Fibroblast of pulmonary artery (primary cell): ENCODE results near the gene SMAD7.
A peak's percentile ranks its signal among the peaks of the same experiment; 100 is the strongest.

Source experiments
- DNase-seq: peaks from one replicate; pipeline ENCODE4 v3.0.0-alpha.2; 2010; ENCODE audit warnings: low read depth
- H3K4me3 ChIP-seq: replicated peaks from 2 replicates; pipeline ENCODE4 v1.5.1; 2011; ENCODE audit warnings: low read depth, mild to moderate bottlenecking, control low read depth, low read length, moderate library complexity
- CTCF ChIP-seq: IDR thresholded peaks from 2 replicates; pipeline ENCODE4 v1.5.1; 2011; ENCODE audit warnings: mild to moderate bottlenecking, control low read depth, low read length, inconsistent platforms; ENCODE audit errors: missing control alignments

SMAD7 gene

GRCh38 chr18:48902856-48903601 is 47.7 kb downstream of the SMAD7 start:
- H3K4me3 ChIP-seq, result no peak overlapping the region
- TF ChIP-seq CTCF, result no peak
- peak; percentile 76 for DNase-seq

- DNase-seq, result peak; percentile 95
- H3K4me3 ChIP-seq, result no peak overlapping the region
Observed at GRCh38 chr18:48902023-48902855, 48.5 kb downstream of the SMAD7 start.

GRCh38 chr18:48901145-48902022 is 49.4 kb downstream of the SMAD7 start:
- no peak for TF ChIP-seq CTCF
- DNase-seq, result no peak
- H3K4me3 ChIP-seq, result no peak overlapping the region

More at GRCh38 chr18:48902023-48902855, 48.5 kb downstream of the SMAD7 start:
- no peak for TF ChIP-seq CTCF

GRCh38 chr18:48900469-48900868 is 50.3 kb downstream of the SMAD7 start:
- DNase-seq, result no peak
- TF ChIP-seq CTCF, result no peak
- no peak overlapping the region for H3K4me3 ChIP-seq

GRCh38 chr18:48899558-48900174 is 51.1 kb downstream of the SMAD7 start:
- H3K4me3 ChIP-seq, result no peak overlapping the region
- DNase-seq, result no peak
- TF ChIP-seq CTCF, result no peak

GRCh38 chr18:48898521-48898920 is 52.2 kb downstream of the SMAD7 start:
- no peak for TF ChIP-seq CTCF
- no peak overlapping the region for H3K4me3 ChIP-seq
- no peak for DNase-seq
